Measurements from ENCODE around the gene RMC1. TPM values are rescaled to one million over a fixed set of nuclear protein-coding genes. Genes with fewer than 3 reads are reported as not detected.
"Not testable (repeated sequence)": the region's sequence is repeated elsewhere in the genome, so short reads cannot be mapped to it uniquely, and the experiment has no call there.

Gene RMC1
- total RNA-seq, 1 experiment from 2014 or later = 39.8 TPM

- POLR2A ChIA-PET (ENCODE audit: low non-redundant PET) = no interaction called here
- Histone ChIP-seq H3K4me1 (ENCODE audit: insufficient read depth, low read length, poor library complexity, severe bottlenecking) (peaks cover 11% of the 10 kb centered on the region), H3K27ac (ENCODE audit: low read depth, low read length, poor library complexity, severe bottlenecking) (no peak overlapping the region)
Measured at GRCh38 chr18:23575309-23575651, 72.0 kb downstream of the RMC1 start.

GRCh38 chr18:23577521-23577920 is 74.2 kb downstream of the RMC1 start:
- H3K4me3 ChIP-seq (ENCODE audit: low read depth, low read length, poor library complexity, severe bottlenecking); H3K36me3 ChIP-seq (ENCODE audit: insufficient read depth, low read length, poor library complexity, severe bottlenecking); DNase-seq (ENCODE audit: low spot score); H3K27ac ChIP-seq (ENCODE audit: low read depth, low read length, poor library complexity, severe bottlenecking); H3K27me3 ChIP-seq (replicated peaks; ENCODE audit: insufficient read depth, low read depth, low read length, poor library complexity); H3K9me3 ChIP-seq (ENCODE audit: low read depth, low read length, poor library complexity, severe bottlenecking); POLR2A ChIA-PET (ENCODE audit: low non-redundant PET); BruUV-seq (replicated peaks); intact Hi-C loops (cut with micrococcal nuclease; ENCODE audit: unreplicated experiment); CTCF ChIA-PET: not testable (repeated sequence)
- H3K4me1 ChIP-seq (ENCODE audit: insufficient read depth, low read length, poor library complexity, severe bottlenecking) = peaks cover 11% of the 10 kb centered on the region

More at GRCh38 chr18:23575309-23575651, 72.0 kb downstream of the RMC1 start:
- no peaks in the 10 kb centered on the region for H3K9me3 ChIP-seq (ENCODE audit: low read depth, low read length, poor library complexity, severe bottlenecking)
- intact Hi-C loops (cut with micrococcal nuclease; ENCODE audit: unreplicated experiment) = no loop called here
- no peak overlapping the region for H3K4me3 ChIP-seq (ENCODE audit: low read depth, low read length, poor library complexity, severe bottlenecking)
- no peak for DNase-seq (ENCODE audit: low spot score)
- peaks cover 14% of the 10 kb centered on the region for H3K36me3 ChIP-seq (ENCODE audit: insufficient read depth, low read length, poor library complexity, severe bottlenecking)
- CTCF ChIA-PET = no interaction called here
- no TSS peak for BruUV-seq (replicated peaks)
- TF ChIP-seq EZH2 (IDR thresholded peaks at IDR 0.05; ENCODE audit: borderline replicate concordance, low read depth, low read length, poor library complexity, severe bottlenecking) = no peak
- TF ChIP-seq CTCF (conservative IDR thresholded peaks at IDR 0.05; ENCODE audit: low read depth, low read length) = no peak
- no peaks in the 10 kb centered on the region for H3K27me3 ChIP-seq (replicated peaks; ENCODE audit: insufficient read depth, low read depth, low read length, poor library complexity)

GRCh38 chr18:23578067-23578701 is 74.9 kb downstream of the RMC1 start:
- ChIA-PET POLR2A (ENCODE audit: low non-redundant PET) (no interaction called here), CTCF (no interaction called here)
- no peak for TF ChIP-seq CTCF (conservative IDR thresholded peaks at IDR 0.05; ENCODE audit: low read depth, low read length)
- no peak for TF ChIP-seq EZH2 (IDR thresholded peaks at IDR 0.05; ENCODE audit: borderline replicate concordance, low read depth, low read length, poor library complexity, severe bottlenecking)
- no peaks in the 10 kb centered on the region for H3K9me3 ChIP-seq (ENCODE audit: low read depth, low read length, poor library complexity, severe bottlenecking)
- intact Hi-C loops (cut with micrococcal nuclease; ENCODE audit: unreplicated experiment) = no loop called here
- H3K27me3 ChIP-seq (replicated peaks; ENCODE audit: insufficient read depth, low read depth, low read length, poor library complexity) = no peaks in the 10 kb centered on the region
- DNase-seq (ENCODE audit: low spot score) = no peak
- peaks cover under 1% of the 10 kb centered on the region for H3K36me3 ChIP-seq (ENCODE audit: insufficient read depth, low read length, poor library complexity, severe bottlenecking)
- peaks cover 11% of the 10 kb centered on the region for H3K4me1 ChIP-seq (ENCODE audit: insufficient read depth, low read length, poor library complexity, severe bottlenecking)
- no peak overlapping the region for H3K4me3 ChIP-seq (ENCODE audit: low read depth, low read length, poor library complexity, severe bottlenecking)
- BruUV-seq (replicated peaks) = no TSS peak
- no peak overlapping the region for H3K27ac ChIP-seq (ENCODE audit: low read depth, low read length, poor library complexity, severe bottlenecking)
